Activated T-helper 17 cell treated with anti-CD3 and anti-CD28 coated beads, Interleukin-2, amount 50 U/mL, for 72 hours (primary cell): Measurements from ENCODE around the gene ZBTB8B. TPM values are rescaled to one million over a fixed set of nuclear protein-coding genes. Genes with fewer than 3 reads are reported as not detected.
"Not testable (repeated sequence)": the region's sequence is repeated elsewhere in the genome, so short reads cannot be mapped to it uniquely, and the experiment has no call there.

Experiments
- ATAC-seq: fragments of 150-1000 bp; cut with Tn5 transposase; replicated peaks from 2 replicates; pipeline ENCODE4 v1.10.0; 2021; ENCODE audit warnings: mild to moderate bottlenecking, moderate library complexity
- H3K27ac Mint-ChIP-seq: one replicate; pipeline ENCODE4 v1.8.0; 2022; ENCODE audit warnings: mixed read lengths
- H3K27me3 Mint-ChIP-seq: one replicate; pipeline ENCODE4 v1.8.0; 2022; ENCODE audit warnings: mixed read lengths
- H3K36me3 Mint-ChIP-seq: one replicate; pipeline ENCODE4 v1.8.0; 2022; ENCODE audit warnings: low read depth, mild to moderate bottlenecking, mixed read lengths
- H3K4me1 Mint-ChIP-seq: one replicate; pipeline ENCODE4 v1.8.0; 2022; ENCODE audit warnings: mixed read lengths
- H3K4me3 Mint-ChIP-seq: one replicate; pipeline ENCODE4 v1.8.0; 2022; ENCODE audit warnings: mild to moderate bottlenecking, mixed read lengths
- H3K9me3 Mint-ChIP-seq: one replicate; pipeline ENCODE4 v1.8.0; 2022; ENCODE audit warnings: mixed read lengths
- total RNA-seq, 2 donors: library from RNA; stranded (reverse); gene quantifications; one replicate each; pipeline ENCODE4 v1.2.3, GENCODE V29; 2022

ZBTB8B gene
- total RNA-seq, 2 donors from 2014 or later, result not detected

GRCh38 chr1:32455958-32456357 lies 8.9 kb upstream of the ZBTB8B start:
- Mint-ChIP-seq H3K4me1 (no peaks in the 10 kb centered on the region), H3K36me3 (no peaks in the 10 kb centered on the region)

GRCh38 chr1:32458798-32459197 lies 6.1 kb upstream of the ZBTB8B start:
- H3K4me3 Mint-ChIP-seq, H3K27ac Mint-ChIP-seq, ATAC-seq, H3K4me1 Mint-ChIP-seq, H3K36me3 Mint-ChIP-seq: not testable (repeated sequence)
- Mint-ChIP-seq H3K27me3 (peaks cover 24% of the 10 kb centered on the region), H3K9me3 (peaks cover 16% of the 10 kb centered on the region)

More at GRCh38 chr1:32455958-32456357, 8.9 kb upstream of the ZBTB8B start:
- no peak overlapping the region for H3K27ac Mint-ChIP-seq
- no peak overlapping the region for H3K4me3 Mint-ChIP-seq
- ATAC-seq, result no peak
- H3K27me3 Mint-ChIP-seq, result peaks cover 6% of the 10 kb centered on the region
- H3K9me3 Mint-ChIP-seq, result peaks cover 16% of the 10 kb centered on the region

- peaks cover 15% of the 10 kb centered on the region for H3K9me3 Mint-ChIP-seq
- peaks cover 52% of the 10 kb centered on the region for H3K27me3 Mint-ChIP-seq
- not testable (repeated sequence) for H3K27ac Mint-ChIP-seq, H3K4me3 Mint-ChIP-seq, H3K36me3 Mint-ChIP-seq, ATAC-seq
- peaks cover 11% of the 10 kb centered on the region for H3K4me1 Mint-ChIP-seq
Measured at GRCh38 chr1:32462977-32463376, 1.9 kb upstream of the ZBTB8B start.

- H3K36me3 Mint-ChIP-seq, result no peaks in the 10 kb centered on the region
- ATAC-seq, result no peak
- H3K27me3 Mint-ChIP-seq, result peaks cover 51% of the 10 kb centered on the region
- H3K9me3 Mint-ChIP-seq, result peaks cover 3% of the 10 kb centered on the region
- H3K4me1 Mint-ChIP-seq, result peaks cover 11% of the 10 kb centered on the region
- H3K4me3 Mint-ChIP-seq, result peak overlapping the region; percentile 49
- H3K27ac Mint-ChIP-seq, result no peak overlapping the region
Measured at GRCh38 chr1:32464191-32464715, 619 bp upstream of the ZBTB8B start.

- H3K4me1 Mint-ChIP-seq, result peaks cover 11% of the 10 kb centered on the region
- peaks cover 51% of the 10 kb centered on the region for H3K27me3 Mint-ChIP-seq
- no peaks in the 10 kb centered on the region for H3K36me3 Mint-ChIP-seq
- no peak for ATAC-seq
- H3K4me3 Mint-ChIP-seq, result peak overlapping the region; percentile 49
- no peak overlapping the region for H3K27ac Mint-ChIP-seq
- no peaks in the 10 kb centered on the region for H3K9me3 Mint-ChIP-seq
Measured at GRCh38 chr1:32465578-32465933, 684 bp downstream of the ZBTB8B start.

GRCh38 chr1:32466761-32467160 lies 1.9 kb downstream of the ZBTB8B start:
- Mint-ChIP-seq H3K4me1 (peaks cover 11% of the 10 kb centered on the region), H3K9me3 (no peaks in the 10 kb centered on the region), H3K27ac (no peak overlapping the region), H3K4me3 (no peak overlapping the region), H3K36me3 (no peaks in the 10 kb centered on the region), H3K27me3 (peaks cover 46% of the 10 kb centered on the region)
- no peak for ATAC-seq

- H3K36me3 Mint-ChIP-seq, result no peaks in the 10 kb centered on the region
- peaks cover 11% of the 10 kb centered on the region for H3K4me1 Mint-ChIP-seq
- no peak overlapping the region for H3K4me3 Mint-ChIP-seq
- H3K9me3 Mint-ChIP-seq, result no peaks in the 10 kb centered on the region
- H3K27ac Mint-ChIP-seq, result no peak overlapping the region
- peaks cover 33% of the 10 kb centered on the region for H3K27me3 Mint-ChIP-seq
- no peak for ATAC-seq
Measured at GRCh38 chr1:32468791-32469190, 3.9 kb downstream of the ZBTB8B start.

- Mint-ChIP-seq H3K4me1 (peaks cover 3% of the 10 kb centered on the region), H3K4me3 (no peak overlapping the region), H3K36me3 (no peaks in the 10 kb centered on the region), H3K27me3 (peaks cover 21% of the 10 kb centered on the region), H3K27ac (no peak overlapping the region), H3K9me3 (no peaks in the 10 kb centered on the region)
- no peak for ATAC-seq
Measured at GRCh38 chr1:32470431-32470830, 5.6 kb downstream of the ZBTB8B start.

- Mint-ChIP-seq H3K27me3 (peaks cover 14% of the 10 kb centered on the region), H3K4me1 (no peaks in the 10 kb centered on the region), H3K4me3 (no peak overlapping the region), H3K36me3 (no peaks in the 10 kb centered on the region), H3K27ac (no peak overlapping the region), H3K9me3 (no peaks in the 10 kb centered on the region)
- no peak for ATAC-seq
Measured at GRCh38 chr1:32470991-32471694, 6.3 kb downstream of the ZBTB8B start.

GRCh38 chr1:32471695-32472362 lies 7.0 kb downstream of the ZBTB8B start:
- Mint-ChIP-seq H3K4me3 (no peak overlapping the region), H3K27me3 (peaks cover 11% of the 10 kb centered on the region), H3K4me1 (no peaks in the 10 kb centered on the region), H3K9me3 (no peaks in the 10 kb centered on the region), H3K27ac (no peak overlapping the region), H3K36me3 (no peaks in the 10 kb centered on the region)
- no peak for ATAC-seq

GRCh38 chr1:32472966-32473365 lies 8.1 kb downstream of the ZBTB8B start:
- not testable (repeated sequence) for H3K4me3 Mint-ChIP-seq, H3K4me1 Mint-ChIP-seq, ATAC-seq, H3K27ac Mint-ChIP-seq, H3K9me3 Mint-ChIP-seq, H3K36me3 Mint-ChIP-seq
- peaks cover 11% of the 10 kb centered on the region for H3K27me3 Mint-ChIP-seq

- Mint-ChIP-seq H3K4me1 (no peaks in the 10 kb centered on the region), H3K9me3 (no peaks in the 10 kb centered on the region), H3K27ac (no peak overlapping the region), H3K36me3 (no peaks in the 10 kb centered on the region), H3K4me3 (no peak overlapping the region), H3K27me3 (peaks cover 7% of the 10 kb centered on the region)
- ATAC-seq, result no peak
Measured at GRCh38 chr1:32474954-32475353, 10.1 kb downstream of the ZBTB8B start.

- Mint-ChIP-seq H3K36me3 (no peaks in the 10 kb centered on the region), H3K27ac (no peak overlapping the region), H3K4me3 (no peak overlapping the region)
Measured at GRCh38 chr1:32480003-32480402, 15.1 kb downstream of the ZBTB8B start.

GRCh38 chr1:32480761-32481160 lies 15.9 kb downstream of the ZBTB8B start:
- H3K4me3 Mint-ChIP-seq, result no peak overlapping the region
- H3K27me3 Mint-ChIP-seq, result peaks cover 7% of the 10 kb centered on the region
- no peaks in the 10 kb centered on the region for H3K4me1 Mint-ChIP-seq
- no peak overlapping the region for H3K27ac Mint-ChIP-seq
- no peak for ATAC-seq
- H3K9me3 Mint-ChIP-seq, result no peaks in the 10 kb centered on the region
- no peaks in the 10 kb centered on the region for H3K36me3 Mint-ChIP-seq

More at GRCh38 chr1:32480003-32480402, 15.1 kb downstream of the ZBTB8B start:
- peaks cover 7% of the 10 kb centered on the region for H3K27me3 Mint-ChIP-seq
- no peaks in the 10 kb centered on the region for H3K4me1 Mint-ChIP-seq
- ATAC-seq, result no peak
- H3K9me3 Mint-ChIP-seq, result no peaks in the 10 kb centered on the region

GRCh38 chr1:32481788-32482187 lies 16.9 kb downstream of the ZBTB8B start:
- H3K27me3 Mint-ChIP-seq, H3K4me3 Mint-ChIP-seq, H3K9me3 Mint-ChIP-seq, ATAC-seq, H3K36me3 Mint-ChIP-seq, H3K27ac Mint-ChIP-seq, H3K4me1 Mint-ChIP-seq: not testable (repeated sequence)
